DOHH2 (cell line): Measurements from ENCODE around the gene TSKU.

Experiments
- EZH2phosphoT487 ChIP-seq: fragments of 200-600 bp; sonication (generic); IDR thresholded peaks from 2 replicates; pipeline ENCODE4 v1.6.1; 2017; ENCODE audit warnings: borderline replicate concordance, mild to moderate bottlenecking, antibody characterized with exemption, low read length, moderate library complexity, mixed read lengths
- TF ChIP-seq, protein P1 (sequence below): fragments of 200-600 bp; sonication (generic); IDR thresholded peaks from one replicate; pipeline ENCODE4 v1.5.1; 2014; ENCODE audit warnings: antibody characterized with exemption, mild to moderate bottlenecking, low read depth, low read length; ENCODE audit not compliant: poor library complexity, severe bottlenecking

DNA sequence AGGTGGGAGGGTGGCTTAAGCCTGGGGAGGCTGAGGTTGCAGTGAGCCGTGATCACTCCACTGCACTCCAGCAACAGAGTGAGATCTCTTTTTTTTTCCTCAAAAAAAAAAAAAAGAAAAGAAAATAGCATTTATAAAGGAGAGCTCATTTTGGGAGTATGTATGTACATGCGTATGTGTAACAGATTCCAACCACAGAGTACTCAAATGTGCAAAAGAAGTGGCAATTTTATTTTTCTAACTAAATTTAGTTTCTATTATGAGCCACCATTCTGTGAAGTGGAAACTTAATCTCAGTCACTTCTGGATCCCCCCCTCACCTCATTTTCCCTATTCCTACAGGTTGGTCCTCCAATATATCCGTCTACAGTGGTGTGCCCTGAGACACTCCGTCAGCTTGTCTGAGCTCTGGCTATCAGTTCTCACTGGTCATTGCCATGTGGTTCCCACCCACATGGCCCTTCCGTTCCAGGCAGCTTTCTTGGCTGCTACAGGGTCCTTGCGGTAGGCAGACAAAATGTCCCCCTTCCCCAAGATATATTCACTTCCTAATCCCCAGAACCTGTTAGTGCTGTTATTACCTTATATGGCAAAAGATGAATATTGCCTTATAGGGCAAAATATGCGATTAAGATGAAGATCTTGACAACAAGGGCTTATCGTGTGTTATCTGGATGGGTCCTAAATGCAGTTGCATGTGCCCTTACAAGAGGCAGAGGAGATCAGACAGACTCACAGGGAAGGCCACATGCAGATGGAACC is 35.8 kb upstream of the TSKU start:
- TF ChIP-seq, protein P1, sequence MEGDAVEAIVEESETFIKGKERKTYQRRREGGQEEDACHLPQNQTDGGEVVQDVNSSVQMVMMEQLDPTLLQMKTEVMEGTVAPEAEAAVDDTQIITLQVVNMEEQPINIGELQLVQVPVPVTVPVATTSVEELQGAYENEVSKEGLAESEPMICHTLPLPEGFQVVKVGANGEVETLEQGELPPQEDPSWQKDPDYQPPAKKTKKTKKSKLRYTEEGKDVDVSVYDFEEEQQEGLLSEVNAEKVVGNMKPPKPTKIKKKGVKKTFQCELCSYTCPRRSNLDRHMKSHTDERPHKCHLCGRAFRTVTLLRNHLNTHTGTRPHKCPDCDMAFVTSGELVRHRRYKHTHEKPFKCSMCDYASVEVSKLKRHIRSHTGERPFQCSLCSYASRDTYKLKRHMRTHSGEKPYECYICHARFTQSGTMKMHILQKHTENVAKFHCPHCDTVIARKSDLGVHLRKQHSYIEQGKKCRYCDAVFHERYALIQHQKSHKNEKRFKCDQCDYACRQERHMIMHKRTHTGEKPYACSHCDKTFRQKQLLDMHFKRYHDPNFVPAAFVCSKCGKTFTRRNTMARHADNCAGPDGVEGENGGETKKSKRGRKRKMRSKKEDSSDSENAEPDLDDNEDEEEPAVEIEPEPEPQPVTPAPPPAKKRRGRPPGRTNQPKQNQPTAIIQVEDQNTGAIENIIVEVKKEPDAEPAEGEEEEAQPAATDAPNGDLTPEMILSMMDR: no peak
- TF ChIP-seq EZH2phosphoT487: no peak
